Measurements from ENCODE around the gene PRPF19. TPM values are rescaled to one million over a fixed set of nuclear protein-coding genes. Genes with fewer than 3 reads are reported as not detected.

The PRPF19 gene
- total and polyA plus RNA-seq, 4 donors = 49.0 to 115 (median 77.4) TPM

GRCh38 chr11:60933416-60934123 lies 27.2 kb upstream of the PRPF19 start:
- H3K36me3 ChIP-seq (ENCODE audit: control insufficient read depth, insufficient read depth, low read length) = peaks cover 92% of the 10 kb centered on the region
- no peaks in the 10 kb centered on the region for H3K9me3 ChIP-seq (ENCODE audit: control insufficient read depth, insufficient read depth, low read length)
- no peak overlapping the region for H3K4me3 ChIP-seq (ENCODE audit: low read depth, low read length)
- DNase-seq (ENCODE audit: low read depth in 4 of 6, low spot score in 6 of 6) = no peak
- H3K4me1 ChIP-seq (ENCODE audit: control insufficient read depth, insufficient read depth, low read length) = peaks cover 16% of the 10 kb centered on the region
- no peaks in the 10 kb centered on the region for H3K27me3 ChIP-seq (ENCODE audit: control insufficient read depth, insufficient read depth, low read length)
- WGBS (ENCODE audit: insufficient coverage) = 94% methylated on average over 37 of the region's 37 CpGs
- H3K27ac ChIP-seq (ENCODE audit: low read depth, low read length) = no peak overlapping the region

- H3K4me3 ChIP-seq (ENCODE audit: low read depth, low read length) = no peak overlapping the region
- no peak overlapping the region for H3K27ac ChIP-seq (ENCODE audit: low read depth, low read length)
- DNase-seq (ENCODE audit: low read depth in 4 of 6, low spot score in 6 of 6) = no peak
- no peaks in the 10 kb centered on the region for H3K27me3 ChIP-seq (ENCODE audit: control insufficient read depth, insufficient read depth, low read length)
- H3K9me3 ChIP-seq (ENCODE audit: control insufficient read depth, insufficient read depth, low read length) = no peaks in the 10 kb centered on the region
- 54% methylated on average over 2 of the region's 5 CpGs for WGBS (ENCODE audit: insufficient coverage)
- peaks cover 17% of the 10 kb centered on the region for H3K4me1 ChIP-seq (ENCODE audit: control insufficient read depth, insufficient read depth, low read length)
- peaks cover 95% of the 10 kb centered on the region for H3K36me3 ChIP-seq (ENCODE audit: control insufficient read depth, insufficient read depth, low read length)
These were observed 26.4 kb upstream of the PRPF19 start for GRCh38 chr11:60932605-60933356.

DNA sequence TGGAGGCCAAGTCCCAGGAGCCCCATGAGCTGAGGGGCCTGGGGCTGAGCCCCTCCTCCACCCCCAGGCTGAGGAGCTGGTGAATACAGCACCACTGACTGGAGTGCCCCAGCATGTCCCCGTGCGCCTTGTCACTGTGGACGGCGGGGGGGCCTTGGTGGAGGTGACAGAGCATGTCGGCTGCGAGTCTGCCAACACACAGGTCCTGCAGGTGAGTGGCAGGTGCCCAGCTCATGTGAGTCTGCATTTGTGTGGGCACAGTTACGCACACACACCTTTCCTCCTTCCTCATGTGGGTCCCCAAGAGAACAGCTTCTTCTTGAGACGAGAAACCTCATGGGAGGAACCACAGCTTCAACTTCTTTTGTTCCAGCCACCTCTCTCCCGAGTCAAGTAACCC lies 25.5 kb upstream of the PRPF19 start:
- peaks cover 95% of the 10 kb centered on the region for H3K36me3 ChIP-seq (ENCODE audit: control insufficient read depth, insufficient read depth, low read length)
- peaks cover 21% of the 10 kb centered on the region for H3K4me1 ChIP-seq (ENCODE audit: control insufficient read depth, insufficient read depth, low read length)
- H3K9me3 ChIP-seq (ENCODE audit: control insufficient read depth, insufficient read depth, low read length) = no peaks in the 10 kb centered on the region
- H3K27me3 ChIP-seq (ENCODE audit: control insufficient read depth, insufficient read depth, low read length) = no peaks in the 10 kb centered on the region
- no peak for DNase-seq (ENCODE audit: low read depth in 4 of 6, low spot score in 6 of 6)
- H3K4me3 ChIP-seq (ENCODE audit: low read depth, low read length) = no peak overlapping the region
- 75% methylated on average over 9 of the region's 9 CpGs for WGBS (ENCODE audit: insufficient coverage)
- no peak overlapping the region for H3K27ac ChIP-seq (ENCODE audit: low read depth, low read length)

DNA sequence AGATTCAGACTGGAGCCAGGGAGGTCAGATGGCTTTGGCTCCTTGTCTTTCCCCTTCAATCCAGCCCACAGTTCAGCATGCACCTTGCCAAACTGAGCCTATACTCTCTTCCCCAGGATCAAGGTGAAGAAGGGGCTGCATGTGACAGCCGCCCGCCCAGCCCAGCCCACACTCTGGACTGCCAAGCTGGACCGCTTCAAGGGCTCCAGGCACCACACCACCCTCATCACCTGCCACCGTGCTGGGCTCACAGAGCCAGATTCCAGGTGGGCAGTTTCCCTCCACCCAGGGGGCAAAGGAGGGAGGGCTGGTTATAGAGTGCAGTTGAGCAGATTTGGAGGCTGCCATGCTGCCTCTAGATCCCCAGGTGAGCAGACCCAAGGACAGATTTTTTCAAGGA lies 24.0 kb upstream of the PRPF19 start:
- Histone ChIP-seq H3K36me3 (ENCODE audit: control insufficient read depth, insufficient read depth, low read length) (peaks cover 85% of the 10 kb centered on the region), H3K4me3 (ENCODE audit: low read depth, low read length) (no peak overlapping the region), H3K27ac (ENCODE audit: low read depth, low read length) (no peak overlapping the region), H3K27me3 (ENCODE audit: control insufficient read depth, insufficient read depth, low read length) (no peaks in the 10 kb centered on the region), H3K4me1 (ENCODE audit: control insufficient read depth, insufficient read depth, low read length) (peaks cover 32% of the 10 kb centered on the region), H3K9me3 (ENCODE audit: control insufficient read depth, insufficient read depth, low read length) (no peaks in the 10 kb centered on the region)
- 100% methylated on average over 2 of the region's 4 CpGs for WGBS (ENCODE audit: insufficient coverage)
- DNase-seq (ENCODE audit: low read depth in 4 of 6, low spot score in 6 of 6) = no peak

DNA sequence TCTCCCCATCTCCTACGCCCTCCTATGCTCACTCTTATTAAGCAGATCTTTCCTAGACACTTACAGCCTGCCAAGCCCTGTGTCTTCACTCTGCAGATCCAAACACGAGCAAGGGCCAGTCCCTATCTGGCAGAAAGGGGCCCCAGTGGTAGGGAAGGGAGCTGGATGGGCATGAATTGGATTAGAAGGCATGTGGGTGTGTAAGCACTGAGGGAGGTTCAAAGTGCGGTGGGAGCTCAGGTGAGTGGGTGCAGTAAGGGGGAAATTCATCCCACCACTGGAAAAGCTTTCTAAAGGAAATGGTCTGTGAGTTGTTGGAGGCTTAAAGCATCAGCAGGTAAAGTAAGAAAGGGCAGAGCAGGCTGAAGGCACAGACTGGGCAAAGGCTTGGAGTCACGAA lies 23.4 kb upstream of the PRPF19 start:
- 87% methylated on average over 3 of the region's 4 CpGs for WGBS (ENCODE audit: insufficient coverage)
- Histone ChIP-seq H3K27ac (ENCODE audit: low read depth, low read length) (no peak overlapping the region), H3K36me3 (ENCODE audit: control insufficient read depth, insufficient read depth, low read length) (peaks cover 79% of the 10 kb centered on the region)

GRCh38 chr11:60928563-60929001 lies 22.2 kb upstream of the PRPF19 start:
- Histone ChIP-seq H3K4me1 (ENCODE audit: control insufficient read depth, insufficient read depth, low read length) (peaks cover 48% of the 10 kb centered on the region), H3K36me3 (ENCODE audit: control insufficient read depth, insufficient read depth, low read length) (peaks cover 70% of the 10 kb centered on the region), H3K4me3 (ENCODE audit: low read depth, low read length) (no peak overlapping the region), H3K27ac (ENCODE audit: low read depth, low read length) (no peak overlapping the region), H3K27me3 (ENCODE audit: control insufficient read depth, insufficient read depth, low read length) (peaks cover 2% of the 10 kb centered on the region), H3K9me3 (ENCODE audit: control insufficient read depth, insufficient read depth, low read length) (no peaks in the 10 kb centered on the region)
- 96% methylated on average over 18 of the region's 20 CpGs for WGBS (ENCODE audit: insufficient coverage)
- no peak for DNase-seq (ENCODE audit: low read depth in 4 of 6, low spot score in 6 of 6)

More for the DNA sequence above, 23.4 kb upstream of the PRPF19 start:
- peaks cover 39% of the 10 kb centered on the region for H3K4me1 ChIP-seq (ENCODE audit: control insufficient read depth, insufficient read depth, low read length)
- H3K9me3 ChIP-seq (ENCODE audit: control insufficient read depth, insufficient read depth, low read length) = no peaks in the 10 kb centered on the region
- peaks cover under 1% of the 10 kb centered on the region for H3K27me3 ChIP-seq (ENCODE audit: control insufficient read depth, insufficient read depth, low read length)
- no peak overlapping the region for H3K4me3 ChIP-seq (ENCODE audit: low read depth, low read length)
- DNase-seq (ENCODE audit: low read depth in 4 of 6, low spot score in 6 of 6) = no peak

DNA sequence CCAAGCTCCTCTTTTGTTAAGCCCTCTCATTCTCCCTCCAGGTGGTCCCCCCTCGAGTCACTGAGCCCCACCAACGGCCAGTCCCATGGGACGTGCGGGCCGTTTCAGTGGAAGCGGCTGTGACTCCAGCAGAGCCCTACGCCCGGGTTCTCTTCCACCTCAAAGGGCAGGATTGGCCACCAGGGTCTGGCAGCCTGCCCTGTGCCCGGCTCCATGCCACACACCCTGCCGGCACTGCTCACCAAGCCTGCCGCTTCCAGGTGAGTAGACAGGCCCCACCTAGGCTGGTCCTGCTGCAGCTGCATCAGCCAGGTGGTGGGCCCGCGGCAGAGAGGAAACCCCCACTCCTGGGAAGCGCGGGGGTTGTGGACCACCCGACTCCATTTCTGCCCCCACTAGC lies 21.2 kb upstream of the PRPF19 start:
- Histone ChIP-seq H3K4me1 (ENCODE audit: control insufficient read depth, insufficient read depth, low read length) (peaks cover 54% of the 10 kb centered on the region), H3K4me3 (ENCODE audit: low read depth, low read length) (no peak overlapping the region), H3K27ac (ENCODE audit: low read depth, low read length) (no peak overlapping the region), H3K9me3 (ENCODE audit: control insufficient read depth, insufficient read depth, low read length) (no peaks in the 10 kb centered on the region), H3K36me3 (ENCODE audit: control insufficient read depth, insufficient read depth, low read length) (peaks cover 65% of the 10 kb centered on the region), H3K27me3 (ENCODE audit: control insufficient read depth, insufficient read depth, low read length) (peaks cover 2% of the 10 kb centered on the region)
- 76% methylated on average over 11 of the region's 16 CpGs for WGBS (ENCODE audit: insufficient coverage)
- DNase-seq (ENCODE audit: low read depth in 4 of 6, low spot score in 6 of 6) = no peak

- WGBS (ENCODE audit: insufficient coverage) = 84% methylated on average over 7 of the region's 8 CpGs
- peaks cover 54% of the 10 kb centered on the region for H3K4me1 ChIP-seq (ENCODE audit: control insufficient read depth, insufficient read depth, low read length)
These were observed 20.7 kb upstream of the PRPF19 start for GRCh38 chr11:60927061-60927592.

GRCh38 chr11:60926500-60926899 lies 20.1 kb upstream of the PRPF19 start:
- Histone ChIP-seq H3K4me3 (ENCODE audit: low read depth, low read length) (no peak overlapping the region), H3K27ac (ENCODE audit: low read depth, low read length) (no peak overlapping the region), H3K27me3 (ENCODE audit: control insufficient read depth, insufficient read depth, low read length) (peaks cover 2% of the 10 kb centered on the region), H3K4me1 (ENCODE audit: control insufficient read depth, insufficient read depth, low read length) (peaks cover 56% of the 10 kb centered on the region), H3K36me3 (ENCODE audit: control insufficient read depth, insufficient read depth, low read length) (peaks cover 67% of the 10 kb centered on the region), H3K9me3 (ENCODE audit: control insufficient read depth, insufficient read depth, low read length) (no peaks in the 10 kb centered on the region)
- peak in 2 of 6 donors; percentile 80 to 82 for DNase-seq (ENCODE audit: low read depth in 4 of 6, low spot score in 6 of 6)
- 6% methylated on average over 3 of the region's 8 CpGs for WGBS (ENCODE audit: insufficient coverage)

More at GRCh38 chr11:60927061-60927592, 20.7 kb upstream of the PRPF19 start:
- DNase-seq (ENCODE audit: low read depth in 4 of 6, low spot score in 6 of 6) = no peak
- Histone ChIP-seq H3K4me3 (ENCODE audit: low read depth, low read length) (no peak overlapping the region), H3K27ac (ENCODE audit: low read depth, low read length) (no peak overlapping the region), H3K36me3 (ENCODE audit: control insufficient read depth, insufficient read depth, low read length) (peaks cover 67% of the 10 kb centered on the region), H3K27me3 (ENCODE audit: control insufficient read depth, insufficient read depth, low read length) (peaks cover 2% of the 10 kb centered on the region), H3K9me3 (ENCODE audit: control insufficient read depth, insufficient read depth, low read length) (no peaks in the 10 kb centered on the region)

Data from spinal cord (tissue), 10 donors.